ENCODE data around the gene RGMB.
"Not testable (repeated sequence)": the region's sequence is repeated elsewhere in the genome, so short reads cannot be mapped to it uniquely, and the experiment has no call there.

The RGMB gene

GRCh38 chr5:98773464-98774191 lies at the start of gene RGMB:
Gene RGMB (plus strand): TSS chr5:98773663. CDS start chr5:98774071, 408 bp downstream.
- Mint-ChIP-seq H3K4me1 (peaks cover 64% of the 10 kb centered on the region), H3K4me3 (peak within 1 kb of the TSS; percentile 98), H3K36me3 (peaks cover 3% of the 10 kb centered on the region), H3K27ac (peak within 1 kb of the TSS; percentile 92), H3K9me3 (no peaks in the 10 kb centered on the region), H3K27me3 (no peaks in the 10 kb centered on the region)

- Mint-ChIP-seq H3K36me3 (no peaks in the 10 kb centered on the region), H3K4me1 (no peaks in the 10 kb centered on the region), H3K9me3 (no peaks in the 10 kb centered on the region), H3K27ac (no peak overlapping the region), H3K4me3 (no peak overlapping the region), H3K27me3 (peaks cover 4% of the 10 kb centered on the region)
Observed at GRCh38 chr5:98726258-98726657, 47.2 kb upstream of the RGMB start.

- H3K4me3 Mint-ChIP-seq, result no peak overlapping the region
- no peak overlapping the region for H3K27ac Mint-ChIP-seq
- H3K27me3 Mint-ChIP-seq, result peaks cover 8% of the 10 kb centered on the region
- no peaks in the 10 kb centered on the region for H3K36me3 Mint-ChIP-seq
- no peaks in the 10 kb centered on the region for H3K9me3 Mint-ChIP-seq
- H3K4me1 Mint-ChIP-seq, result no peaks in the 10 kb centered on the region
Observed at GRCh38 chr5:98727686-98728085, 45.8 kb upstream of the RGMB start.

- Mint-ChIP-seq H3K27me3 (peaks cover 30% of the 10 kb centered on the region), H3K4me3 (no peak overlapping the region), H3K9me3 (peaks cover 8% of the 10 kb centered on the region), H3K4me1 (no peaks in the 10 kb centered on the region), H3K27ac (no peak overlapping the region), H3K36me3 (peaks cover 4% of the 10 kb centered on the region)
Observed at GRCh38 chr5:98734646-98735045, 38.8 kb upstream of the RGMB start.

GRCh38 chr5:98735806-98736507 lies 37.5 kb upstream of the RGMB start:
- peaks cover 8% of the 10 kb centered on the region for H3K9me3 Mint-ChIP-seq
- peaks cover 30% of the 10 kb centered on the region for H3K27me3 Mint-ChIP-seq
- H3K36me3 Mint-ChIP-seq, result peaks cover 4% of the 10 kb centered on the region
- H3K4me1 Mint-ChIP-seq, result no peaks in the 10 kb centered on the region
- no peak overlapping the region for H3K4me3 Mint-ChIP-seq
- no peak overlapping the region for H3K27ac Mint-ChIP-seq

GRCh38 chr5:98736753-98737152 lies 36.7 kb upstream of the RGMB start:
- H3K4me1 Mint-ChIP-seq, result no peaks in the 10 kb centered on the region
- peaks cover 4% of the 10 kb centered on the region for H3K36me3 Mint-ChIP-seq
- H3K9me3 Mint-ChIP-seq, result peaks cover 8% of the 10 kb centered on the region
- no peak overlapping the region for H3K27ac Mint-ChIP-seq
- H3K4me3 Mint-ChIP-seq, result no peak overlapping the region
- peaks cover 30% of the 10 kb centered on the region for H3K27me3 Mint-ChIP-seq

- not testable (repeated sequence) for H3K27ac Mint-ChIP-seq, H3K4me3 Mint-ChIP-seq
- H3K27me3 Mint-ChIP-seq, result peaks cover 27% of the 10 kb centered on the region
Observed at GRCh38 chr5:98737441-98737840, 36.0 kb upstream of the RGMB start.

GRCh38 chr5:98738481-98739149 lies 34.8 kb upstream of the RGMB start:
- not testable (repeated sequence) for H3K27ac Mint-ChIP-seq, H3K36me3 Mint-ChIP-seq, H3K4me1 Mint-ChIP-seq, H3K4me3 Mint-ChIP-seq, H3K9me3 Mint-ChIP-seq
- peaks cover 18% of the 10 kb centered on the region for H3K27me3 Mint-ChIP-seq

More at GRCh38 chr5:98737441-98737840, 36.0 kb upstream of the RGMB start:
- not testable (repeated sequence) for H3K4me1 Mint-ChIP-seq, H3K9me3 Mint-ChIP-seq, H3K36me3 Mint-ChIP-seq

GRCh38 chr5:98741926-98742325 lies 31.5 kb upstream of the RGMB start:
- Mint-ChIP-seq H3K27me3 (peaks cover 10% of the 10 kb centered on the region), H3K4me3 (no peak overlapping the region), H3K9me3 (no peaks in the 10 kb centered on the region), H3K36me3 (no peaks in the 10 kb centered on the region), H3K27ac (no peak overlapping the region), H3K4me1 (no peaks in the 10 kb centered on the region)

- Mint-ChIP-seq H3K4me3 (no peak overlapping the region), H3K4me1 (no peaks in the 10 kb centered on the region), H3K9me3 (no peaks in the 10 kb centered on the region), H3K36me3 (no peaks in the 10 kb centered on the region), H3K27ac (no peak overlapping the region), H3K27me3 (peaks cover 10% of the 10 kb centered on the region)
Observed at GRCh38 chr5:98742396-98743073, 30.9 kb upstream of the RGMB start.

GRCh38 chr5:98748259-98748658 lies 25.2 kb upstream of the RGMB start:
- not testable (repeated sequence) for H3K36me3 Mint-ChIP-seq, H3K27ac Mint-ChIP-seq, H3K9me3 Mint-ChIP-seq, H3K27me3 Mint-ChIP-seq, H3K4me1 Mint-ChIP-seq, H3K4me3 Mint-ChIP-seq

- Mint-ChIP-seq H3K27me3 (peaks cover 5% of the 10 kb centered on the region), H3K4me3 (no peak overlapping the region), H3K9me3 (no peaks in the 10 kb centered on the region), H3K27ac (no peak overlapping the region), H3K4me1 (no peaks in the 10 kb centered on the region), H3K36me3 (no peaks in the 10 kb centered on the region)
Observed at GRCh38 chr5:98749046-98749445, 24.4 kb upstream of the RGMB start.

- H3K27ac Mint-ChIP-seq, result no peak overlapping the region
- H3K4me1 Mint-ChIP-seq, result no peaks in the 10 kb centered on the region
- no peaks in the 10 kb centered on the region for H3K9me3 Mint-ChIP-seq
- H3K36me3 Mint-ChIP-seq, result no peaks in the 10 kb centered on the region
- no peak overlapping the region for H3K4me3 Mint-ChIP-seq
- no peaks in the 10 kb centered on the region for H3K27me3 Mint-ChIP-seq
Observed at GRCh38 chr5:98750693-98751092, 22.8 kb upstream of the RGMB start.

GRCh38 chr5:98752331-98752730 lies 21.1 kb upstream of the RGMB start:
- H3K27me3 Mint-ChIP-seq, H3K4me1 Mint-ChIP-seq, H3K4me3 Mint-ChIP-seq, H3K9me3 Mint-ChIP-seq, H3K27ac Mint-ChIP-seq, H3K36me3 Mint-ChIP-seq: not testable (repeated sequence)

GRCh38 chr5:98752801-98753200 lies 20.7 kb upstream of the RGMB start:
- H3K27ac Mint-ChIP-seq, H3K36me3 Mint-ChIP-seq, H3K27me3 Mint-ChIP-seq, H3K4me3 Mint-ChIP-seq, H3K9me3 Mint-ChIP-seq, H3K4me1 Mint-ChIP-seq: not testable (repeated sequence)

GRCh38 chr5:98753507-98753906 lies 20.0 kb upstream of the RGMB start:
- Mint-ChIP-seq H3K27me3 (no peaks in the 10 kb centered on the region), H3K36me3 (no peaks in the 10 kb centered on the region), H3K4me3 (no peak overlapping the region), H3K9me3 (no peaks in the 10 kb centered on the region), H3K27ac (no peak overlapping the region), H3K4me1 (no peaks in the 10 kb centered on the region)

Measured in activated naive CD4-positive, alpha-beta T cell treated with anti-CD3 and anti-CD28 coated beads, Interleukin-2, amount 50 U/mL, for 24 hours (primary cell).